GM04504 (cell line): ENCODE results near the gene MBD4.
"Not testable (repeated sequence)": the region's sequence is repeated elsewhere in the genome, so short reads cannot be mapped to it uniquely, and the experiment has no call there.

Source experiments
- DNase-seq: peaks from one replicate; pipeline ENCODE4 v3.0.0-alpha.2; 2012; ENCODE audit warnings: low read depth

The MBD4 gene

DNA sequence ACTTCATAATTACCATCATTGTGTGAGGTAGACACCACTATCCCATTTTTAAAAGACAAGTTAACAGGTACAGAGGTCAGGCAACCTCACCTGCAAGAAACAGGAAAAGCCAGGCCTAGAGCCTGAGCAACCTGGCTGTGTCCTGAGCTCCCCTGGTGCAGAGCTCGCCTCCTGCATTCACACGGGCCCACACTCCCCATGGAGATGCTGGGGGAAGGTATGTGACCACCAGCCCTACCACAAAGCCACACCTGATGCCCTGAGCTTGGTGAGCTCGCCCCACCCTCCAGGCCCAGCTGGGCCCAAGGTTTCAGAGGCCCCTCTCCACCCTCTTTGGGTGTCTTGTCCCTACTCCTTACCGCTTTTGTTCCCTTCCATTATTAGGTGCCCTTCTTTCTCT, 10.1 kb downstream of the MBD4 start:
- no peak for DNase-seq

DNA sequence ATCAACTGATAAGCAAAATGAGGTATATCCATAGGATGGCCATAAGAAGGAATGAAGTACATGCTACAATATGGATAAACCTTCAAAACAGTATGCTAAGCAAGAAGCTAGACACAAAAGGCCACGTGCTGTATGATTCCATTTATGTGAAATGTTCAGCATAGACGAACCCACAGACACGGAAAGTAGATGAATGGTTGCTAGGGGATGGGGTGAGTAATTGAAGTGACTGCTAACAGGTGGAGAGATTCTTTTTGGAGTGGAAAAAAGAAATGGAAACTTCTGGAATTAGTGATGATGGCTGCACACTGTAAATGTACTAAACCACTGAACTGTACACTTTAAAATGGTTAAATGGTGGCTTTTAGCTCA, 10.7 kb downstream of the MBD4 start:
- DNase-seq: no peak

DNA sequence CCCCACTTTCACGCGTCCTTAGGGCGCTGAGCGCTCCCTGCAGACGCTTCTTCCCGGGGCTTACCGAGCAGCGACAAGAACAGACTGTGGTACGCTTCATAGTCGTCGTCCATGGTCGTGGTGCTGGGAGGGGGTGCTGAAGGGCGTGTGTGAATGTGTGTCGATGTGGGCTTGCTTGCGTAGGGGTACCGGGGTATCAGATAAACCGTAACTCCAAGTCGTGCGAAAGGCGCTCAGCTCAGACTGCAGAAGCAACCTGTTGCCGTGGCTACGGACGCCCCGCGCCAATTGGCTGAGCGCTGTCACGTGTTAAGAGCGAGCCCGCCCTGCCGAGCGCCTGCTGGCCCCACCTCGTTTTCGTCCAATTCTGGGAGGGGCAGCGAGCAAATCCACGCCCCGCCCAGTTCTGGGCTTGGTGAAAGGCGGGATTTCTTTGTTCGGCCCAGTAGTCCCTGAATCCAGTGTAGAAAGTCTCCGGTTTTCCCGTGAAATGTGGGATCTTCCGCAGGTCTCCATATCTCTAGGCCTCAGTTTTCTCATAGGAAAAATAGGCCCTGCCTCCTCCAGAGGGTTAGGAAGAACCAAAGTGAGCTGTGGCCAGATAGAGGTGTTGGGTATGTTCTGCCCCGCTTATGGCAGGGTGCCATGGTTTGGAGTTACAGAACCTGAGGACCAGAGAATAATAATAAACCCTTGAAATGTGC, 11.2 kb downstream of the MBD4 start, which contains the start of gene EFCAB12:
TSS of gene EFCAB12 (minus strand) at position 261 of the 704 bp plus-strand sequence. CDS start at position 113, 148 bp downstream.
- DNase-seq: peak; percentile 75

DNA sequence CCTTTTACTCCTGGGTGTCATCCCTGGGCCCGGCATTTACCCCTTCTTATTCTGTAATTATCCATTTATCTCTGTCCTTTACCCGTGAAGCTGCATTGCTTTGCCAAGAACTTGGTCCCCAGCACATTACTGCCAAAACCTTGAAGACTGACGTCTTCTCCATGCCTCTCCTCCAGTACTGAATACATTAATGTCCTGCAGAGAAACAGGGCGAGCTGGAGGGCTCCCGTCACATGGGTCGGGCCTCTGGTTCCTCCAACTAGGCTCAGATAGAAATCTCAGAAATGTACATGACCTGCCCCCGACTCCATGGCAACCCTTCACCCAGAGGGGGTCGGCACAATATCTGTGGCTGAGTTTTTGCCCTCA, 11.8 kb downstream of the MBD4 start:
- DNase-seq: no peak

DNA sequence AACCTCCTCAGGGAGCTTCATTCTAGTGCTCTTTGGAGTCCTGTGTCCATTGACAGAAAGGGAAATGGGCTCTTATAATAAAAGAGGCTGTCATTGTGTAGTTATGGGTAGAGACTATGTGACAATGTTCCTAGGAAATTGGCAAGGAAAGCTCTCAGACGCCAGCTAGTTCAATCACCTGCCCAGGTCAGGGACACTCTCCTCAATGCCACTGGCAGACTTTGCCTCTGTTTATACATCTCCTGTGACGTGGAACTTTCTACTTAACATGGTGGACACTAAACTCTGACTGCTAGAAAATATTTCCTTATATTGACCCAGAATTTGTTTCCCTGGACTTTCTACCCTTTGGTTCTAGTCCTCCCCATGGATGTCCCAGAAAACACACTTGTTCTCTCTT, 14.1 kb downstream of the MBD4 start:
- no peak for DNase-seq

DNA sequence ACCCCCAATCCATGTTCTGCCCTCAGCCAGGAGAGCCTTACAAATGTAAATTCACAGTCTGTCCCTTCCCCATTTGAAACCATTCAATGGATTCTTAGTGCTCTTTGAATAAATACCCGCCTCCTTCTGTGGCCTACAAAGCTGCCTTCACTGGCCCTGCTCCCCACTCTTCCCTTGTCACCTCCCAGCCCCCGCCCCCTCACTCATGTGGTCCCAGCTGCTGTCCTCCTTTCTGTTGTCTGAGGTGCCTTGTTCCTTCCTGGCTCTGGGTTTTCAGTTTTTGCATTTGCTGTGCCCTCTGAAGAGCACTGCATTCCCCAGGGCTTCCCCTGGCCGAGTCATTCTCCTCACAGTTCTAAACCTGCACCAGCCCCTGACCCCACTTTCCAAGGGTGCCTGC, 14.5 kb downstream of the MBD4 start:
- DNase-seq: no peak

DNA sequence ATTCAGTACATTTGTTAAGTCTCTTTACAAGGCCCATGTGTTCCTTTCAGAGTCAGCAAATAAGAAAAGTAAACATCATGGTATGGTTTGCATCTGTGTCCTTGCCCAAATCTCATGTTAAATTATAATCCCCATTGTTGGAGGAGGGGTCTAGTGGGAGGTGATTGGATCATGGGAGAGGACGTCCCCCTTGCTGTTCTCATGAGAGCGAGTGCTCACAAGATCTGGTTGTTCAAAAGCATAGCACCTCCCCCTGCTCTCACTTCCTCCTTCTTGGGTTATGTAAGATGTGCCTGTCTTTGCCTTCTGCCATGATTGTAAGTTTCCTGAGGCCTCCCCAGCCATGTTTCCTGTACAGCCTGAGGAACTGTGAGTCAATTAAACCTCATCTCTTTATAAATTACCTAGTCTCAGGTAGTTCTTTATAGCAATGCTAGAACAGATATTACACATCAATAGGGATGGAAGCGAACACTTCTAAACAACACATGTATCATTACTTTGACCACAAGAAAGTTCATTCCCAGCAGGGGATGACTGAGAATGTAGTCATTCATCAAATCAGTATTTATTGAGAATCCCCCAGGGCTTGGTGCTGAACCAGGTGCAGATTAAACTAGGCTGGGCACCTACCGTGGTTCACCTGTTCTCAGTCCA, 15.4 kb downstream of the MBD4 start:
- no peak for DNase-seq

DNA sequence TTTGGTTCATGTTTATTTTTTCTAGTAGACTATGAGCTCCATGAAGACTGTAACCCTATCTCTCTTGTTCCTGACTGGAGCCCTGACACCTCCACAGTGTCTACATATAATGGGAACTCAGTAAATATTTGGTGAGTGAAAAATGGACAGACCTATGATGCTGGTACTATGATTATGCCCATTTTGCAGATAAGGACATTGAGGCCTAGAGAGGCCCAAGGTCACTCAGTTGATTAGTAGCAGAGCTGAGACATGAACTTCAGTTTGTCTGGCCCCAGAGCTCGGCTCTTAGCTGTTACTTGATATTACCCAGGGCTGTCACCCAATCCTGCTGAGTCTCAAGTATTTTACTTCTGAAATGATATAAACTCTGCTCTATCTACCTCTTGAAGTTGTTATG, 16.9 kb downstream of the MBD4 start:
- no peak for DNase-seq

DNA sequence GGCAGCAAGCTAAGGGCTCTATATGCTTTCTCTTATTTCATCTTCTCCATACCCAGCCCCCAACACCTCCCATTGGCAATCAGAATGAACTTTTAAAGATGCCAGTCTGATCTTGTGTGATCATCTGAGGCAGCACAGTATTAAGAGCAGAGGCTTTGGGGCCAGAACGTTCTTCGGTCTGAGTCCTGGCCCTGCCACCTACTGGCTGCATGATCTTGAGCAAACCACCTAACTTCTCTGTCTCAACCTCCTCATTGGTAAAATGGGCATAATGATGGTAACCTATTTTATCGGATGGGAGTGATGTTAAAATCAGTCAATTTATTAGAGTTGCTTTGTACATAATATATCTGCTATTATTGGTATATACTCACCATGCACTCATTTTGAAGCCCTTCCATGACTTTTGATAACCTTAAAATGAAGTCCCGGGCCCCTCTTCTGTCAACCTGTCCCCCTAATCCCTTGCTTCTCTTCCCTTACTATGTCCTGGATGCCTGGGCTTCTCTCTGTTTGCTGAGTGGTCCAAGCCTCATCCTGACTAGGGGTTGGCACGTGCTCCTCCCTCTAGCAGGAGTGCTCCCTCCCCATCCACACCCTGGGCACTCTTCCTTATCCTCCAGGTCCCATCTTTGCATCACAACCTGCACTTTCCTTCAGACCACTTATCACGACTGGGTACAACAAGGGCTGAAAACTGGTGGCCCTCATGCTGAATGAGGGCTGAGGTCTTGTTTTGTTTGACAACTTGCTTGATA, 17.6 kb downstream of the MBD4 start:
- no peak for DNase-seq

DNA sequence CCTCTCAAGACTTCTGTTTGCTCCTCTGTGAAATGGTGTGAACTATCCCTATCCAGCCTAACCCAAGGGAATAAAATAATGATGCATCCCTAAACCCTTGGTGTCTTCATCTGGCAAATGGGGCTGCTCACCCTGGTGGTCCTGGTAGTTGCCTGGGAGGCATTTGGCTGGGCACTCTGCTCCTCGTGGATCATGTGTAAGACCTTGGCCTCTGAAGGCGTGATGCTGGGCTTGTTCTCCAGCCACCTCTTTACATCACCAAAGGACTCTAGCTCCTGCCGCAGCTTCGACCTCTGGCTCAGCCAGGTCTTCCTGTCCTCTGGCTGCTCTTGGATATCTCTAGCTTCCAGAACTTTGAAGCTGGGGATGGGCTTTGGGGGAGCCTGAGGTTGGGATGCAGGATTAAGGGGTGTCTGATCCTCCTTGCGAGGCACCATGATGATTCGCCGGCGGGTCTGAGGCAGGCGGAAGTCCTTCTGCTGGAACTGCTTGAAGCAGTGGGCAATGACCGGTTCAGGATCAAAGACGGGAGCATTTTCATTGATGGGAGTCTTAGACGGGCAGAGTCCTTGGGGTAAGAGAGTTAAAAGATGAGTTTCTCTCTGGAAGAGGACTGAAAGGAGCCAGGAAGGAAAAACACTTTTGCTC, 18.4 kb downstream of the MBD4 start:
- DNase-seq: no peak

DNA sequence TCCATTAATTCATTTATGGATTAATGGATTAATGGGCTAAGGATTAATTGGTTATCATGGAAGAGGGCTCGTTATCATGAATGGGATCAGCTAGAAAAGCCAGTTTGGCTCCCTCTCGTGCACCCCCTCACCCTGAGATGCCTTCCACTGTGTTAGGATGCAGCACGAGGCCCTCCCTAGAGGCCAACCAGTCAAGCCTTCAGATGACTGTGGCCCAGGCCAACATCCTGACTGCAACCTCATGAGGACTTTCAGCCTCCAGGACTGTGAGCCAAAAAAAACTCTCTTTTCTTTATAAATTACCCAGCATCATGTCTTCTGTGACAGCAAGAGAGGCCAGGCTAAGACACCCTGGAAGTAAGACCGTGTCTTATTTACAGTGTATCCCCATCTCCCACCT, 20.3 kb downstream of the MBD4 start:
- DNase-seq: no peak

DNA sequence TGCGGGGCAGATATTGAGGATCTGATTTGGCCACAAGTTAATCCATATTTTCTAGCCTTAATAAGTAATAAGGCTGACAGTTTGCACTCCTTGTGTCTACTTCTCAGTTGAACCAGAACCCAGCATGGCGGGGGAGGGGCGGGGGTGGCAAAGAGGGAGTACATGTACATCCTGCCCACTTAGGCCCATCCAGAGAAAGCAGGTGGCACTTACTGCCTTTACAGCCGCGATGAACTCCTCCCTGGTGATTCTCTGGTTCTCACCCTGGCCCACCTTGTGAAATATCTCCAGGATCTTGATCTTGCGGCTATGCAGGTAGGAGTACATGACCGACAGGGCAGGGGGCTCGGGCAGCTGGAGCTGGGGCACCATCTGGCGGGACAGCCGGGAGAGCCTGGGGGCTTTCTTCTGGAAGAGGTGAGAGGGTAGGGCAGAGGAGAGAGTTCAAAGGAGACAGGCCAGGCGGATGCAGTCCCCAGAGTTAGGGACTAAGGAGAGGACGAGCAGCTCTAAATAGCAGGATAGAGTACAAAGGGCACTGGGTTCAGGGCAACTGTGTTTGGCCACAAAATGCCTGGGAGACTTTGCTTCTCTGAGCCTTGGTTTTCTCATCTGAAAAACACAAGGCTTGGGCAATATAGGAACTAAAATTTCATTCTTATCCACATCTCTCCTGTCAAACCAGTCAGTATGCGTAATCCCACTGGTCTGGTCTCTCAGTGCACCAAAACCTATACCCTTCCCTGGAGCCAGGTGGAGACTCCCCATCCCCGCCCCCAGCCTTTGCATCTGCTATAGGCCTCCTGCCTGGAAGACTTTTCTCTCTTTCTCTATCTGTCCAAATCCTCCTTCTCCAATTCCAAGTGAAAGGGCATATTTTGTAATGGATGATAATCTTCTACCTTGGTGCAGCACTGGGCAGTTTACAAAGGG, 21.4 kb downstream of the MBD4 start:
- no peak for DNase-seq

DNA sequence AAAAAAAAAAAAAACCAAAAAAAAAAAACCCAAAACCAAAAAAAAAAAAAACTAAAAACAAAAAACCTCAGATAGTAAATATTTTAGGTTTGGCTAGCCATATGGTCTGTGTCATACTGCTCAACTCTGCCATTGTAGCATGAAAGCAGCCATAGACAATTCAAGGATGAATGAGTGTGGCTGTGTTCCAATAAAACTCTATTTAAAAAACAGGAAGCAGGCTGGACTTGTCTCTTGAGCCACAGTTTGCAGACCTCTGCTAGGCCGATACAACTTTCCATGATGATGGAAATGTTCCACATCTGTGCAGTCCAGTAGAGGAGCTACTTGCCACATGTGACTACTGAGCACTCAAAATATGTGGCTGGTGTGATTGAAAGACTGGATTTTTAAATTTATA, 22.4 kb downstream of the MBD4 start:
- DNase-seq: no peak

DNA sequence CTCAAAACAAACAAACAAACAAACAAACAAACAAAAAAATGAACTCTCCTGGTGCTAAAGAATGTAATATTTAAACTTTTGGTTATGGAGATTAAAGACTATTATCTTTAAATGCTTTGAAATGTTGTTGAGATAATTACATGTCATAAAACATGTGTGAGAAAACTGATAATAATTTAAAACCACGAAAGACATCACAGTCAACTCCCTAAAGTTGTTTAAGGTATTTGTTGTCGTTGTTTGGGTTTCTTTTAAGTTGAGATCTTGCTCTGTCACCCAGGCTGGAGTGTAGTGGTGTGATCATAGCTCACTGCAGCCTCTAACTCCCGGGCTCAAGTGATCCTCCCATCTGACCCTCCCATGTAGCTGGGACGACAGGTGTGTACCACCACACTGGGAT, 23.3 kb downstream of the MBD4 start:
- DNase-seq: no peak

DNA sequence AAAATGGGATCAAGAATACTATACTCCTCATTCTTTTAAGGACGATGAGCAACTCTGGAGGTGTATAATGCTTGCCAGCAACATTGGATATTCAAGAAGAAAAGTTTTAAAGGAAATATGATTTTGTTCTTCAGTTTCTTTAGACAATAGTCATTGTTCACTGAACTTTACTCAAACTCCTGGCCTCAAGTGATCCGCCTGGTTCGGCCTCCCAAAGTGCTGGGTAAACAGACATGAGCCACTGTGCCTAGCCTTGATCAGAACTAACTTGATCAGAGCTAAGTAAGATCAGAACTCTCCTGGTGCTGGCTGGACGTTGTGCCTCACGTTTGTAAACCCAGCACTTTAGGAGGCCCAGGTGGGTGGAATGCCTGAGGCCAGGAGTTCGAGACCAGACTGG, 23.9 kb downstream of the MBD4 start:
- DNase-seq: no peak

DNA sequence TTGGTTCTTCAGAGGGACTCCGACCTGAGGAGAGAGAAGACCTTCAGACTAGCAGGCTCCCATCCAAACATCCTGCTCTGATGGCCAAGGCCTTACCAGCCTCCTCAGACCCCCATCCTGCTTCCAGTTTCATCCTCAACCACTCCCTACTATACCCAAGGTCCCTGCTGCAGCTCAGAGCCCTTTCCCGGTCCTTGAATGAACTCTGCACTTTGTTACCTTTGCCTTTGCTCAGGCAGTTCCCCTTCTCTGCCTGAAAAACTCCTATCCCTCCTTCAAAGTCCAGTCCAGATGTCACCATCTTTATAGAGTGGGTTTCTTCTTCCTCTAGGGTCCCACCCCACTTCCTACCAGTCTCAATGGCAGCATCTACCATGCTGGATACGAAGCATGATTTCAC, 24.4 kb downstream of the MBD4 start:
- no peak for DNase-seq

DNA sequence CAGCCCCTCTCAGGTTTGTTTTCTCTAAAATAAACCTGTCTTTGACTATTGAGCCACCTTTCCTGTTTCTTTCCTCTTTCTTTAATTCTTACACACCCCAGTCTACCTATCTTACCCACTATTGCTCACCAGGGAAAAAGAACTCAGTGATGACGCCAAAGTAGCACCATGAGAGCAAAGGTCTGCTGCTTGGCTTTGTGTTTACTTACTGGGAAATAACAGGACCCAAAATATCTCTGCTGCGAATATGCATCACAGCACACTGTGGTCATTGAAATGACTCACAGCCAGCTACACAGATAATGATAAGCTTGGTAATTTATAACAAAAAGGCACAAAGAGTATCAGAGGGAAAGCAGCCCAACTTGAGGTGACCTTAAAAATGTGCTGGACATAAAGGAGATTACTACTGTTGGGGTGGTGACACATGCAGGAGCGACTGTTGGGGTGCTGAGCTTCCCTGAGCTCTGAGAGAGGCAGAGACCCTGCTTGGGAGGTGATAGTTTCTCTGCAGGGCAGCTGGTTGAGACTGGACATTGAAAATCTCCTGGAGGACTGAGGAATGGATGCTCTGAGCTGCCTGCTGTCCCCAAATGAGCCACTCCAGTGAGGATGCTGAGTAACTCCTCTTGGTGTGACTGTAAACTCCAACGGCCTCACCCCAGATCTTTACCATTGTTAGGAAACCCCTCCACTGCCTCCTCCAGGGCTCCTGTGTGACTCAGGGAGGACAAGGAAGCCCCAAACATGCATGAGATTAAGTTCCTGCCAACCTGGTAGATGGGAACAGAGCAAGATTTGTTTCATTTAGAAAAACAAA, 25.9 kb downstream of the MBD4 start:
- DNase-seq: peak; percentile 33

DNA sequence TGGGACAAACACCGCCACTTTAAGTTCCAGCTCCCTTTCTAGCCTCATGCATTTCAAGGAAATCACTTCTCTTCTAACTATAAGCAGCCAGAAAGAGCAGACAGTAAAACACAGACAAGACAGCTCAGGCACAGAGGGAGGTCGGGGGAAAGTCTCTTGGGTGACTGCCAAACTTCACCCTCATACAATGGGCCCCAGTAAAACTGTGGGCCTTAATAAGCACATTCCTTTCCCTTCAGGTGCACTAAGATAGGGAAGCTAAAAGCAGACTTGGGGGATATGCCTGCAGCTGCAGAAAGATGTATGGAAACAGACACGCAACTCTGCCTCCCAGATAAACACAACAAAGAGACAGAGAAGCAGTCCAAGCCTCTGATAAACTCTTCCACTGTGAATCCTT, 26.5 kb downstream of the MBD4 start:
- not testable (repeated sequence) for DNase-seq

DNA sequence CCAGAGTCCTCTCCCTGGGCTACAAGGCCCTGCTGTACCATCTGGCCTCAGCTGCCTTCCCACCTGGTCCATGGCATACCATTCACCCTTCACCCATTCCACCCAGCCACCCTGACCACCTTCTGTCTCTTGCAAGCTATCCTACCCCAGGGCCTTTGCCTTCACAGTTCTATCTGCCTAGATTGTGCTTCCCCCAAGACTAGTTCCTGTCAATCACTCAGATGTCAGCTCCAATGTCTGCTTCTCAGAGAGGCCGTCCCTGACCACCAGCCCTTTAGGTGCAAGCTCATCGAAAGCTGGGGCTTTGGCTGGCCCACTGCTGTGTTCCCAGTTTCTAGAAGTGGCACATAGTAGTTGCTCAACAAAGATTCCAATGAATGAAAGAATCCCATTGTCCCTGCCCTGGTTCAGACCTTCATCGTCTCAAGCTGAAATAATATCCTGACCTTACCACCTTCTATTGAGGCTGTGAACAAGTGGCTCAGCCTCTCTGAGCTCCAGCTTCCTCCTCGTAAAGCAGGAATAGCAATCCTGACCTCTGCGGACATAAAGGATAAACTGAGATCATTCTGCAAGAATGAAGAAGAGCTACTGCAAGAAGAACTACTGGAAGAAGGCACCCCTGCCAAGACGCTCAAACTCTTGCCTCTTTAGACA, 27.1 kb downstream of the MBD4 start:
- no peak for DNase-seq

DNA sequence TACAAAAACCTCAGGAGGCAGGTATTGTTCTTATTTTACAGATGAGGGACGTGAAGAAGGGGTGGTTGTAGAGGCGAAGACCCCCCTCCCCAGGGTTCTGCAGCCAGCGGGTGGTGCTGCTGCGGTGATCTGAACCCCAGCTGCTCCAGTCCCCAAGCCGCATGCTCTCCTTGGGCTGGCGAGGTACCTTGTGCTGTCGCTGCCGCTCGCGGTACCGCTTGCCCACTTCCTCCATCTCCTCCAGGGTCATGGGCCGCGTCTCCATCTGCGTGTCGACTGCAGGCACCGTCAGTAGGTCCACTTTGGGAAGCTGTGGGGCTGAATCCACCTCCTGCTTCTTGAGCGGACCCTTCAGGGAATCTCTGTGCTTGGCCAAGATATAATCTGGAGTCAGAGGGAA, 28.8 kb downstream of the MBD4 start:
- no peak for DNase-seq
